ENCODE measurements around the gene OR2AE1.

Gene OR2AE1

GRCh38 chr7:99860281-99861127, 16.3 kb downstream of the OR2AE1 start:
- H3K4me1 ChIP-seq (ENCODE audit: control insufficient read depth, insufficient read depth, low read length) = no peaks in the 10 kb centered on the region
- H3K9ac ChIP-seq (ENCODE audit: low read depth, low read length) = no peak overlapping the region
- H3K9me3 ChIP-seq (ENCODE audit: control insufficient read depth, insufficient read depth, low read length) = peaks cover 3% of the 10 kb centered on the region; the same call in 1 of the 2 replicates
- no peaks in the 10 kb centered on the region for H3K27me3 ChIP-seq (ENCODE audit: control insufficient read depth, insufficient read depth, low read length)
- H3K36me3 ChIP-seq (ENCODE audit: control insufficient read depth, insufficient read depth, low read length) = no peaks in the 10 kb centered on the region
- H3K4me3 ChIP-seq (ENCODE audit: low read depth, low read length) = no peak overlapping the region
- no peak overlapping the region for H3K27ac ChIP-seq (ENCODE audit: low read depth, low read length)

GRCh38 chr7:99855236-99855635, 21.6 kb downstream of the OR2AE1 start:
- no peak overlapping the region for H3K9ac ChIP-seq (ENCODE audit: low read depth, low read length)
- no peak overlapping the region for H3K27ac ChIP-seq (ENCODE audit: low read depth, low read length)
- H3K27me3 ChIP-seq (ENCODE audit: control insufficient read depth, insufficient read depth, low read length) = no peaks in the 10 kb centered on the region
- H3K36me3 ChIP-seq (ENCODE audit: control insufficient read depth, insufficient read depth, low read length) = no peaks in the 10 kb centered on the region
- no peaks in the 10 kb centered on the region for H3K4me1 ChIP-seq (ENCODE audit: control insufficient read depth, insufficient read depth, low read length)
- no peaks in the 10 kb centered on the region for H3K9me3 ChIP-seq (ENCODE audit: control insufficient read depth, insufficient read depth, low read length)
- H3K4me3 ChIP-seq (ENCODE audit: low read depth, low read length) = no peak overlapping the region

GRCh38 chr7:99848420-99849216, 28.2 kb downstream of the OR2AE1 start:
- Histone ChIP-seq H3K4me3 (ENCODE audit: low read depth, low read length) (no peak overlapping the region), H3K9ac (ENCODE audit: low read depth, low read length) (no peak overlapping the region), H3K36me3 (ENCODE audit: control insufficient read depth, insufficient read depth, low read length) (no peaks in the 10 kb centered on the region), H3K4me1 (ENCODE audit: control insufficient read depth, insufficient read depth, low read length) (no peaks in the 10 kb centered on the region), H3K27me3 (ENCODE audit: control insufficient read depth, insufficient read depth, low read length) (no peaks in the 10 kb centered on the region), H3K9me3 (ENCODE audit: control insufficient read depth, insufficient read depth, low read length) (no peaks in the 10 kb centered on the region), H3K27ac (ENCODE audit: low read depth, low read length) (no peak overlapping the region)

- Histone ChIP-seq H3K9me3 (ENCODE audit: control insufficient read depth, insufficient read depth, low read length) (no peaks in the 10 kb centered on the region), H3K4me3 (ENCODE audit: low read depth, low read length) (no peak overlapping the region), H3K4me1 (ENCODE audit: control insufficient read depth, insufficient read depth, low read length) (peaks cover 38% of the 10 kb centered on the region), H3K36me3 (ENCODE audit: control insufficient read depth, insufficient read depth, low read length) (no peaks in the 10 kb centered on the region), H3K27me3 (ENCODE audit: control insufficient read depth, insufficient read depth, low read length) (no peaks in the 10 kb centered on the region), H3K9ac (ENCODE audit: low read depth, low read length) (no peak overlapping the region), H3K27ac (ENCODE audit: low read depth, low read length) (no peak overlapping the region)
Measured at GRCh38 chr7:99844328-99844727, 32.5 kb downstream of the OR2AE1 start.

- H3K4me3 ChIP-seq (ENCODE audit: low read depth, low read length) = no peak overlapping the region
- no peak overlapping the region for H3K27ac ChIP-seq (ENCODE audit: low read depth, low read length)
- no peak overlapping the region for H3K9ac ChIP-seq (ENCODE audit: low read depth, low read length)
- H3K9me3 ChIP-seq (ENCODE audit: control insufficient read depth, insufficient read depth, low read length) = no peaks in the 10 kb centered on the region
- no peaks in the 10 kb centered on the region for H3K27me3 ChIP-seq (ENCODE audit: control insufficient read depth, insufficient read depth, low read length)
- peaks cover 44% of the 10 kb centered on the region for H3K4me1 ChIP-seq (ENCODE audit: control insufficient read depth, insufficient read depth, low read length)
- no peaks in the 10 kb centered on the region for H3K36me3 ChIP-seq (ENCODE audit: control insufficient read depth, insufficient read depth, low read length)
Measured at GRCh38 chr7:99843808-99844207, 33.0 kb downstream of the OR2AE1 start.

GRCh38 chr7:99842926-99843325, 33.9 kb downstream of the OR2AE1 start:
- H3K4me1 ChIP-seq (ENCODE audit: control insufficient read depth, insufficient read depth, low read length) = peaks cover 46% of the 10 kb centered on the region
- H3K27ac ChIP-seq (ENCODE audit: low read depth, low read length) = peak overlapping the region; percentile 37
- H3K27me3 ChIP-seq (ENCODE audit: control insufficient read depth, insufficient read depth, low read length) = no peaks in the 10 kb centered on the region
- no peak overlapping the region for H3K9ac ChIP-seq (ENCODE audit: low read depth, low read length)
- H3K4me3 ChIP-seq (ENCODE audit: low read depth, low read length) = no peak overlapping the region
- H3K9me3 ChIP-seq (ENCODE audit: control insufficient read depth, insufficient read depth, low read length) = no peaks in the 10 kb centered on the region
- no peaks in the 10 kb centered on the region for H3K36me3 ChIP-seq (ENCODE audit: control insufficient read depth, insufficient read depth, low read length)

- no peaks in the 10 kb centered on the region for H3K27me3 ChIP-seq (ENCODE audit: control insufficient read depth, insufficient read depth, low read length)
- peak overlapping the region; percentile 79 for H3K27ac ChIP-seq (ENCODE audit: low read depth, low read length)
- H3K4me3 ChIP-seq (ENCODE audit: low read depth, low read length) = peak overlapping the region; percentile 22; the same call in 1 of the 2 replicates
- no peaks in the 10 kb centered on the region for H3K9me3 ChIP-seq (ENCODE audit: control insufficient read depth, insufficient read depth, low read length)
- peaks cover 52% of the 10 kb centered on the region for H3K4me1 ChIP-seq (ENCODE audit: control insufficient read depth, insufficient read depth, low read length)
- H3K9ac ChIP-seq (ENCODE audit: low read depth, low read length) = no peak overlapping the region
- H3K36me3 ChIP-seq (ENCODE audit: control insufficient read depth, insufficient read depth, low read length) = no peaks in the 10 kb centered on the region
Measured at GRCh38 chr7:99840136-99840869, 36.5 kb downstream of the OR2AE1 start.

- Histone ChIP-seq H3K27ac (ENCODE audit: low read depth, low read length) (peak overlapping the region; percentile 79), H3K36me3 (ENCODE audit: control insufficient read depth, insufficient read depth, low read length) (no peaks in the 10 kb centered on the region), H3K27me3 (ENCODE audit: control insufficient read depth, insufficient read depth, low read length) (no peaks in the 10 kb centered on the region), H3K4me1 (ENCODE audit: control insufficient read depth, insufficient read depth, low read length) (peaks cover 52% of the 10 kb centered on the region), H3K9me3 (ENCODE audit: control insufficient read depth, insufficient read depth, low read length) (no peaks in the 10 kb centered on the region), H3K4me3 (ENCODE audit: low read depth, low read length) (peak overlapping the region; percentile 22; the same call in 1 of the 2 replicates), H3K9ac (ENCODE audit: low read depth, low read length) (no peak overlapping the region)
Measured at GRCh38 chr7:99839287-99840021, 37.4 kb downstream of the OR2AE1 start.

- H3K36me3 ChIP-seq (ENCODE audit: control insufficient read depth, insufficient read depth, low read length) = no peaks in the 10 kb centered on the region
- no peak overlapping the region for H3K27ac ChIP-seq (ENCODE audit: low read depth, low read length)
- no peaks in the 10 kb centered on the region for H3K9me3 ChIP-seq (ENCODE audit: control insufficient read depth, insufficient read depth, low read length)
- no peaks in the 10 kb centered on the region for H3K27me3 ChIP-seq (ENCODE audit: control insufficient read depth, insufficient read depth, low read length)
- H3K9ac ChIP-seq (ENCODE audit: low read depth, low read length) = no peak overlapping the region
- H3K4me1 ChIP-seq (ENCODE audit: control insufficient read depth, insufficient read depth, low read length) = peaks cover 47% of the 10 kb centered on the region
- H3K4me3 ChIP-seq (ENCODE audit: low read depth, low read length) = no peak overlapping the region
Measured at GRCh38 chr7:99837649-99838361, 39.0 kb downstream of the OR2AE1 start.

GRCh38 chr7:99835189-99835588, 41.6 kb downstream of the OR2AE1 start:
- no peak overlapping the region for H3K4me3 ChIP-seq (ENCODE audit: low read depth, low read length)
- H3K9me3 ChIP-seq (ENCODE audit: control insufficient read depth, insufficient read depth, low read length) = no peaks in the 10 kb centered on the region
- H3K27ac ChIP-seq (ENCODE audit: low read depth, low read length) = no peak overlapping the region
- no peak overlapping the region for H3K9ac ChIP-seq (ENCODE audit: low read depth, low read length)
- H3K4me1 ChIP-seq (ENCODE audit: control insufficient read depth, insufficient read depth, low read length) = peaks cover 23% of the 10 kb centered on the region
- no peaks in the 10 kb centered on the region for H3K36me3 ChIP-seq (ENCODE audit: control insufficient read depth, insufficient read depth, low read length)
- no peaks in the 10 kb centered on the region for H3K27me3 ChIP-seq (ENCODE audit: control insufficient read depth, insufficient read depth, low read length)

Measured in HUES48 (cell line).